Stimulated activated CD4-positive, alpha-beta T cell treated with anti-CD3 and anti-CD28 coated beads, Interleukin-12 subunit alpha, Interleukin-12 subunit beta, amount 100 ng/mL, for 24 hours (primary cell): ENCODE data around the gene KCNJ5.
A peak's percentile ranks its signal among the peaks of the same experiment; 100 is the strongest.

Experiments
- DNase-seq, 2 experiments: peaks; one replicate each; pipeline ENCODE4 v3.0.0-alpha.2; 2020; ENCODE audit warnings: low read depth in 2 of 2

Gene KCNJ5

DNA sequence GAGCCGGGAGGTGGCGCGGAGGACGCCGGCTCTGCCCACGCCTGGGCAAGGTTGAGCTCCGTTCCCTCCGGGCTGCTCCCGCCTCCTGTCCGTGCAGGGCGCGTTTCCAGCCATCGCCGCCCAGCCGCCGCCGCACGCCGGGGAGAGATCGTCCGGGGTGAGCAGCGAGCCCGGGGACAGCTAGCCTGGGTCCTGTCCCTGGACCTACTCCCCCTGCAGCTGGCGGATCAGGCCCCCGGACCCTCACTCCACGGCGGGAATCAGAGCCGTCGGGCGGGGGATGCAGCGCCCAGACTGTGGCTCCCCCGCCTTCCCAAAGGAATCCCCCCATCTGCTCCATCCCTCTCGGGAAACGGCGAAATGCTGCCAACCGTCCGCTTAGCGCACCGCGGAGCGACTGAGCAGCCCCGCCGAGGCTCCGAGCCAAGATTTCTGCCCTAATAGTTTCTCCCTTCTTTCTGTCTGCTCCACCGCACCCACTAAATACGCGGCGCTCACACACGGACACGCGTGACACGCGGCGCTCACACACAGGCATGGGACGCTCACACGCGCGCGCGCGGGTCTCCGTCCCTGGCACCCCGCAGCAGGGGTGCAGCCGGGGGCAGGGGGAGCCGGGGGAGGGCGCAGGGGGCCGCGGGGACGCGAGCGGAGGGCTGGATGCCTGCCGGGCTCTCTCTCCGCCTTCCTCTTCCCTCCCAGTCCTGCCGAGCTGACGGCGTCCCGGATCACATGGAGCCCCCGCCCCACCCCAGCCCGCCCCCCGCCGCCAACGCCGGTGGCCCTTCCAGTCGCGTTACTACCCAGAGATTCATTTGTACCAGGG lies at the start of gene KCNJ5:
KCNJ5 (plus strand) TSS at position 814 of the 826 bp plus-strand sequence. CDS start 19,918 bp downstream, outside the sequence.
- no peak for DNase-seq

DNA sequence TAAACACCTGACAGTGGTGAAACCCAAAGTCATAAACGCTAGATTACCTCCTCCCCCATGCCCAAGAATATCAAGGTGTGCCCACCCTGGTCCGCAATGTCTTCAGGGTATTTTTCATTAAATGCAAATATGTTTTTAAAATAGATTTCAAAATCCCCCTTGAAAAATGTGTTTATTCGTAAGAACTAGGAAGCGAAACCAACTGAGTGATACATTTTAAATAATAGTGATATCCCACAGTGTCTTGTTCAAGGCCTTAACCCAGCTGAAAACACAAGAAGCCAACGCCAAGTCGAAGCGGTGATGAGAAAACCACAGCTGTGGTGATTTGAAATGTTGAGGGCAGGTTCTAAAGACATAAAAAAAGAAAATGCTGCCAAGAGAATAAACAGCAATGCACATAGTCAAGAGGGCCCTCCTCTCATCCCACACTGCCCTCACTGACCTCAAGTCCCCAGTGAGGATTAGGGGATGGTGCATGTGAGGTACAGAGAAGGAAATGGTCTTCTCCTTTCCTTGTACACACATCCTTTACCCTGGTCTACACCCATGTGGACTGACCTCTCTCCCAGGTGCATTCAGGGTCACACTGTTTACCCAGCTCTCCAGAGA lies 49.6 kb upstream of the KCNJ5 start:
- DNase-seq, result no peak

DNA sequence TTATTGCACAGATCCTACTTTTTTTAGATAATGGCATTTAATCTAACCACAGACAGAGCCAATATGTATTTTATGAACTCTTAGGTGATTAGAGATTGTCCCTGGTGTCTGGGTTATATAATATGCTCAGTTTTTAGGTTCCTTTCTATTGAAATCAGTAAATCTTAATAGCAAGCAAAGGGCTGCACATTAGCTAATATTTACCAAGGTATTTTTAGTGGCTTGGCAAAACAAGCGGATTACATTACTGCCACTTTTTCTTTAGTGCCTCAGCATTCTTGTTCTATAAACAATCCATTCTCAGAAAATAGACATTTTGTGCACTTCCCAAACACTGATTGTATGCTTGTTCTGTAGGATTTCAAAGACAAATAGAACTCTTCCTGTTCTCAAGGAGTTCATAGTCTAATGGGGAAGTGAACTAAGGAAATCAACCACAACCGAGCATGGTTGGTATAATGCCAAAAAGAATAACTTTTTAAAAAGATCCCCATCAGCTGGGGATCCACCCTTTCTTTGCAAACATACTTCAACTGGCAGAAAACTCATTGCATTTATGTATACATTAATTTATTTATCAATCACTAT lies 47.9 kb upstream of the KCNJ5 start:
- no peak for DNase-seq

DNA sequence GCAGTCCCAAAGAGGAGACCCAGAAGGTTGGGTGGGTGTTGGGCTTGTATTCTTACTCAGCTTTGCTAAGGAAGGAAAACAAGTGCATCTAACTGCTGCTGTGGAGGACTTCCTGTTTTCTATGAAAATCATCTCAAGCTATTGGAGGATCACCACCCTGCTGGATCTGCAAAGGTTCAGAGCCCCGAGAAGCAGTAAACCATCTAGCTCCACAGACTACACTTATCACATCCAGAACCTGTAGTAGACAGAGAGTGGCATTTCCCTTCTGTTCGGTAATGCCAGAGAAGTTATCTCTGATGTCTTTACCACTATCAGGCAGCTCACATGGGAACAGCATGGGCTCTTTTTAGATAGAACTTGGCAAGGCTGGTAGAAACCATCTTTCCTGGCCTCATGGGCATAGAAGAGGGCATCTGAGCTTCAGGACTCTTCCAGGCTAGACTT lies 45.8 kb upstream of the KCNJ5 start:
- DNase-seq, result no peak

DNA sequence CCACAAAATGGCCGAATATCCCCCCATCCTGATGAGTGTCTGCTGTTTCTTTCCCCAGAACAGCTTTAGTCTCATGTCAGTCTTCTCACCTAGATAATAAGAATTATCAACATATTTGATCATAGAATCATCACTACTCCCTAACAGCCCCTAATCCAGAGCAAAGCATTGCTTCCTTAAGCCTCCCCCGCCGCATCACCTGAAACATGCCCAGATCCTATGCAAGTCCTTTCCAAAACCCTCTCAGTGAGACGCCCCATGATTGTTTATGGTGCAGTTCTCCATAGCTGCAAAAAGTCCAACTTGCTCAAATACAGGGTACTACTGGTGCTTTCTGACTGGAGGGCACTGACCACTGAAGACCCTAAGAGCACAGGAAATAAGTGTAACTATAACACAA lies 44.2 kb upstream of the KCNJ5 start:
- no peak for DNase-seq

DNA sequence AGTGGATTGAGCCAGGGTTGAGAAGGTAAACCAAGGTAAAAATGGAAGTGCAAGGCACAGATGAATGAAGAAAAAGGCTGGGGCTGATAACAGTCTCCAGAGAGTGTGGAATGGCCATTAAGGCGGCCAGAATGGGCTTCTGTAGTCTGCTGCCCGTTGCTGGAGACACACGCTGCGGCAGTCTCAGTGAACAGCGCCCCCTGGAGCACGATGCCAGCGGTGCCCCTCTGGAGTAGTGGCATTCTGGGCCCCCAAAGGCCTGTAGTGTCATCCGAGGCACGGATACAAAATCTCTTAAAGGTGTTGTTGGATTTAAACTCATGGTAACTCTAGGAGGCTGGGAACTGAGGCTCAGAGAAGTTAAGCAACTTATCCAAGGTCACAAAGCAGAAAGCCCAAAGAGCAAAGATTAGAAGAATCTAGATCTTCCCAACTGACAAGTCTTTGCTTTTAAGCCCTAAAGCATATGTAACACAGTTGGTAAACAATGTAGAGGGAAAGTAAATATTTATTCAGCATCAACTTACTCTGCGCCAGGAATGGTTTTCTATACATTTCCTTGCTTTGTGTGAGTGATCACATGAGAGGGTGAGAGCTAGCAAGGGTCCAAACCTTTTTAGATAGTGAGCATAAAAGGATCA lies 42.2 kb upstream of the KCNJ5 start:
- DNase-seq, result peak; percentile 28 to 64

DNA sequence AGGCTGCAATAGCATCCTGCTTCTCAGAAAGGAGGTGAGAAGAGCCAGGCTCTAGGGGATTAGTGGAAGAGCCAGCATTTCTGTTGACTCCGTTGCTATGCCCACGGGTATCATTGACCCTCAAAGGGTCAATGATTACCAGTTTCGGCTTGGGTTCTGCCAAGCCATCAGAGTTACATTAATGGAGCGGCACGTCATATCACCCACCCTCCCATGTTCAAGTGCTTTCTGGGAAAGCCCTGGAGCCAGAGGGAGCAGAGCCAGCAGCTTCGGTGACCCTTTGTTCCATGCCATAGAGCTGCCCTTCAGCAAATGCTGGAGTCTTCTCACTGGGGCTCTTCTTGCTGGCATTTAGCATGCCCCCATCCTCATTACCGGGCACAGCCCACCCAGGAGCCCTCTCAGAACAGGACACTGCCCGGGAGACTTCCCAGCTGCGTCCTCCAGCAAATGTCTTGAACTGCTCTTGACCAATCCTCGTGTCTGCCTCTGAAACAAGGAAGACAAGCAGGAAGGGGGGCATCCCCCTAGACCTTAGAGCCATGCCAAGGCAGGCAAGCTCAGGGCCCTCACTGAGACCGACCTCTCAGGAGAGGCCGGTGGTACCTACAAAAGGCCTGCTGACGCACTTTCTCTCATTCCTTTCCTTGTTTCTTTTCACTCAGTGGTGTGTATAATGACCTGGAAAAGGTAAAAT lies 38.7 kb upstream of the KCNJ5 start:
- DNase-seq, result no peak

DNA sequence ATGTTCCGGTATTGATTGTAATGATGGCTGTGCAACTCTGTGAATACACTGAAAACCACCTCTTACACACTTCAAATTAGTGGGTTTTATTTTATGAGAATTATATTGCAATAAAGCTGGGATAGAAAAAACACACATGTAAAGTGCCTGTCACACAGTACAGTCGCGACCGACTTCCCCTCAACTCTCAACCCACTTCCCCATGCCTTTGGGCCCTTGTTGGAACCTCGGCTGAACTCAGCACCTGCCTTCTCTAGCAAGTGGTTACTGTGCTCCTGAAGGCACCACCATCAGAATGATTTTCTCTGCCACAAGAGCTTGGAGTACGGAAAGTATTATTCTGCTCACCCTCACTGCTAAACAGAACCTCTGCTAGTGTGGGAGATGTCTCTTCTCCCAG lies 37.6 kb upstream of the KCNJ5 start:
- no peak for DNase-seq

DNA sequence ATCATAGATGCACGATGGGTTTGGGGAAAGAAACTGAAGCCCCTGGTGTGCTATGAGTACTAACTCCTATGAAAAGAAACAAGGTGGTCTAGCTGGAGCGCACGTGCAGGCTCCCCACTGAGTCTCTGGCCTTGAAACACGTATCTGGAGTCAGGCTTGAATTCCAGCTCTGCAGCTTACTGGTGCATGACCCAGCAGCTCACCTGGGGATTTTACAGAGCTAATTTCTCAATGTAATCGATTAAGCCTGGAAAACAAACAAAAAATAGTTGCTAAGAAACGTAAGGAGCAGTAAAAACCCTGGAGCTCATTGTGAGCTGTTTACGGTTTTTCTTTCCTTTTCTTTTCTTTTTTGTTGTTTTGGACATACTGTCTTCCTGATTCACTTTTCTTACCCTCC lies 36.3 kb upstream of the KCNJ5 start:
- no peak for DNase-seq

DNA sequence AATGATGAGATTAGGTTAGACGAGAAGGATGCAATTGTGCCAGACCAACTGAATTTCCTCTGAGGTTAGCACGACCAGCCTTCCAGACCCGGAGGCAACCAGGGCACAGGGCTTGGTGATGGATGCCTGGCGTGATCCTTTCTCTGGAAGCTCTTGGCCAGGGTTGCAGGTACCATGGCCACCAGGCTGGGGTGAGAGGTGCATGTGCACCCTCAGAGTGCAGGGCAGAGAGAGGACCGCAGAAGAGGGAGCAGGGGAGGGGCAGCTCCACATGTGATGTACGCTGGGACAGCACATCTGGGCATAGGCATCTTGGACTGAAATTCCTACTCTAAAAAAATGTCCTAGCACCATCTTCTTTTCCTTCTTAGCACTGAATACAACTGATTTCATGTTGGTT lies 34.9 kb upstream of the KCNJ5 start:
- DNase-seq, result no peak

DNA sequence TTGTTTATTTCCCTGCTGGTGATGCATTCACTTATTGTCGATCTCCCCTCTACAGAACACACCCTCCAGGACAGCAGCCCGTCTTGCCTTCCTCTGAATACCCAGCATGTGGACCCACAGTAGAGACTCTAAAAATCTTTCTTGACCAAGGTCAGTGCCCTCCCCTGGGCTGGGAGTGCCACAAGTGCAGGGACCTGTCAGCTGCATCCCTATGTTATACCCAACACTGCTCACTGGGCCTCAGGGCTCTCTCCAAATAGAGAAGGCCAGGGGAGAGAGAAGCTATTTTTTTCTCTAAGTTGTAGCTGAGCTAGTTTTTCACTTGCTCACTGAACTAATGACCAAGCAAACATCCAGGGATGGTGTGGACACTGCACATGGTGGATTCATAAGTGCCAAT lies 33.8 kb upstream of the KCNJ5 start:
- no peak for DNase-seq

DNA sequence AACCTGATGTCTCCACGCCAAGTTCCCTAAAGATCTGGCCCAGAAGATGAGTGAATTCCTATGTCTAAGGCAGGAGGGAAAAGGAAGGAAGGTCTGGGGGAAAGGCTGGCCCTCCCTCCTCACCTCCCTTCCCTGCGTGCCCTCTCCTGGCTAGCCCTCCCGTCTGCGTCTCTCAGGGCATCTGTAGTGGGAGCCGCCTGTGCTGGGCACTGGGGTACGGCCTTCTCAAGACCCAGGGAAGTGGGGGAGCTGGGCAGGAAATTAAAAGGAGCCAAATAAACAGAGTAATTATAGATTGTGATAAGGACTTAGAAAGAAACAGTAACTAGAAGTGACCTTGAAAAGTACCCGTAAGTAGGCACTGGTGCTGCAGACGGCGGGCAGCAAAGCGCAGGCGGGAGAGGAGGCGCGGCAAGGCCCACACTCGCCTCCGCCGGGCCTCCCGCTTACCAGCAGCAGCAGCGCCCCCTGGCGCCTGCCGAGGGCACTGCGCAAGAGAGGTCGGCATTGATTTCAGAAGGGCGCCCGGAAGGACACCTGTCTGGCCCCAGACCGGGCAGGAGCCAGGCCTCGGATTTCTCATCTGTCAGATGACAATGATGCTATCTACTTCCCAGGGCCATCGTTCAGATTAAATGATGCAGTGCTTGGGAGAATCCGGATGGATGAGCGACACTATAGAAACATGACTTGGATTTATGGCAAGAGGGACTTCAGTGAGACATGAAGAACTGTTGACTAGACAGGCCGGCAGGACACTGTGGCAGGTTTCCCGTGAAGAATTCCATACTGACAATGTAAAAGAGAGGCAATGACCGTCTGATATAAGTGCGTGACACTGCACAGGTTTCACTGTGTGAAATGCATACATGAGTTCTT lies 31.4 kb upstream of the KCNJ5 start:
- DNase-seq, result peak; percentile 53 to 76

DNA sequence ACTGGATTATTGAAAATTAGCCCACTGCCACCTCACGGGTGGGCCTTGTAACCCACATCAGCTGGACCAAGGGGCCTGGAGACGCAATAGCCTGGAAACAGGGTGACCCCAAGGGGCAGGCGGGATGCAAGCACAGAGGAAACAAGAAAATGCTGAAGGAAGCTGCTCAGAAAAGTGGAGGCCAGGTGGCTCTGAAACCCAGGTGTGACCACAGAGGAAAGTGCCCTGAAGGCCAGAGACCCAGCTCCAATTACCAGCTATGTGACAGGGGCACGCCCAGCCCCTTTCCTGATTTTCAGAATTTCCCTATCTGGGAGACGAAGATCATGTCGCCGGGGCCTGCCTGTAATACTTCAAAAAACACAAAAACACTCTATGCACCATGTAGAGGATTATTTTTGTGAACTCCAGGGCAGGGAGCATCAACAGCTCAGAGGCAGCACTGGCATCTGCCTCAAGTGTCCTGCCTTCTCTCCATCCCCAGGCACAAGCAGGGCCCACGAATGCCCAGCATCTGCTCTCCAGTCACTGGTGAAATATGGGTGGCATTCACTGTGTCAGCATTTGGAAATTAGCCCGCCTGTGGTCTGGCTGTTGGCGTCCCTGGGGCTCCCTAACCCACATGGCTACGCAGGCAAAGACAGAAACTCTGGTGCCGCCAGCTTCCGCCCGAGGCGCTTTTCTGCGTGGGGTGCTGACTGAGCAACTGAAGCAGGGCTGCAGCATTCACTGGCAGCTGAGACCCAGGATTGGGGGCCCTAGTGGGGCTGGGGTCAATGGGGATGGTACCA lies 30.4 kb upstream of the KCNJ5 start:
- no peak for DNase-seq

DNA sequence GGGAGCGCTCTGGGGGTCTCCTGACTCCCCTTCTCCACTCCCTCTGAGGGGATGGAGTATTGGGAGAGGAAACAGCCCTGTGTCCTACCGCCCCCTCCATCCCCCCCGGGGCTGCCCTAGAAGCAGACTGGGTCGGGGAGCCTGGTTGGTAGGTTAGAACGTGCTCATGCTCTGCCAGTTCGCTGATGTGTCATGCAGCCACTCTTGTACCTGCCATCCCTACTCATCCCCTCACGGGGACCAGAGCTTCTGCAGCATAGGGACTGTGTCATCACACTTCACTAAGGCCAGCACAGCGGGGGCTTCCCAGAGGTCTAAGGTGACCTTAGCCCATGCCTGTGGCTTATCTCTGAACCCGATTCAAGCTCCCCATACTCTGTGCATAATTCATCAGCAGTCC lies 28.8 kb upstream of the KCNJ5 start:
- no peak for DNase-seq

DNA sequence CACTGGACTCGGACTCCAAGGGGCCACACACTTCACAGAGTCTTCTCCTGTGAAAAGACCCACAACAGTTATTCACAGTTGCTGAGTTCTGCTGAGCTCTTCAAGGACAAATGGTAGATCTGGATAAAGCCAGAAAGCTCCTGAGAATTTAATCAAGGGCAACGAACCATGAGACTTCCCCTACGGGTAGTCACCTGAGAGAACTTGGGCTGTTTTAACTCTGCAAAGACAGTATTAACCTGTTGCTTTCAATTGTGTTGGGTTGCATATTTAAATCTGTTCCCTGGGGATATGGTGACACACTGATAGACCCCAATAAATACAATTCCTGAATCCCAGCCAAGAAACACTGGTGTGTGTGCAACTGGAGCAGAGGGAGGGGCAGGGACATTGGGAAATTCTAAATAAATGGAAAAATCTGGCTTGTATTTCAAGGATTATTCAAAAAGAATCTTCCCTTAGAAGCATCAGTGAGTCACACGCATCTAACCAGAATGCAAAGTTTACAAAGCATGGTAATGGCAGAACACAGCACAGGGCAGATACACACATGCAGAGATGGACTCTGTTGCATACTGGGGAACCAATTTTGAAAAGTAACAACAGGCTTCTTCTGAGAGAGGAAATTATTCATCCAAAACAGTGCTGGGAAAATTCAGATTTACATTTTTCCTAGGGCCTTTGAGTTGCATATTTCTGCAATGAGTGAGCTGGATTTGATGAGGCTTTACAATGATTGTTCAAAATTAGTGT lies 28.1 kb upstream of the KCNJ5 start:
- DNase-seq, result no peak

DNA sequence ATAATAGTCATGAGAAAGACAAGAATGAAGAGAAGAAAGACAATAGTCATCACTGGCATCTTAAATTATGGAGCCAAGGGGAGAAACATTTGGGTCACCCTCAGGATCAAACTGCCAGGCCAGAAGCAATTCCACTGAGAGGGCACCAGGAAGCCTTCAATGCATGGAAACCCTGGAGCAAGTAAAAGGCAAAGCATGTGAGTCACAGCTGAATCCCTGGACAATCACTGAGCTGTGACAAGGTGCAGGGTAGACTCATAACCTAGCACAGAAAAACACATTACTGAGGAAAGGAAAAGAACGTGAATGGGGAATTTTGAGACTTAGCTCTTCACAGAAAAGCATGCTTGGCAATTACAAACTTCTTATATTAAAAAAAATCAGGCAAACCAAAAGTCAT lies 25.7 kb upstream of the KCNJ5 start:
- no peak for DNase-seq

DNA sequence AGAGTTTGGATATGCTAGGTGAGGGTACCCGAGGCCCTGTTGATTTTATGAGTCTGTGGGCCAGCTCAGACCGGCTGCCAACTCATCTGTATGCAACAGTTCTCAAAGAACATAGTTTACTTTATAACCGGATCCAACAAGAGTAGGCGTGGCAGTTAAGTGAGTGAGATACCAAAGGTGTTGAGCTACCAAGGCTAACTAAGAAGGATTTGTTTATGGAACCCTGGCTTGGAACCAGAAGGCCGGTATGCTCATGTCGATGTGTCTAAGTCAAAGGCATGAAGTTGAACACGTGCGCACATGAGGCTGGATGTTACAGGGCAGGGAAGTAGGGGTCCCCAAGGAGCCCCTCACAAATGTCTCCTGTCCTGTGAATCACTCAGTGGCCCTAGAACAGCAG lies 23.9 kb upstream of the KCNJ5 start, which contains the start of gene KCNJ1:
KCNJ1 (minus strand) TSS at position 20 of the 400 bp plus-strand sequence. CDS start 27,053 bp downstream, outside the sequence.
- DNase-seq, result no peak

DNA sequence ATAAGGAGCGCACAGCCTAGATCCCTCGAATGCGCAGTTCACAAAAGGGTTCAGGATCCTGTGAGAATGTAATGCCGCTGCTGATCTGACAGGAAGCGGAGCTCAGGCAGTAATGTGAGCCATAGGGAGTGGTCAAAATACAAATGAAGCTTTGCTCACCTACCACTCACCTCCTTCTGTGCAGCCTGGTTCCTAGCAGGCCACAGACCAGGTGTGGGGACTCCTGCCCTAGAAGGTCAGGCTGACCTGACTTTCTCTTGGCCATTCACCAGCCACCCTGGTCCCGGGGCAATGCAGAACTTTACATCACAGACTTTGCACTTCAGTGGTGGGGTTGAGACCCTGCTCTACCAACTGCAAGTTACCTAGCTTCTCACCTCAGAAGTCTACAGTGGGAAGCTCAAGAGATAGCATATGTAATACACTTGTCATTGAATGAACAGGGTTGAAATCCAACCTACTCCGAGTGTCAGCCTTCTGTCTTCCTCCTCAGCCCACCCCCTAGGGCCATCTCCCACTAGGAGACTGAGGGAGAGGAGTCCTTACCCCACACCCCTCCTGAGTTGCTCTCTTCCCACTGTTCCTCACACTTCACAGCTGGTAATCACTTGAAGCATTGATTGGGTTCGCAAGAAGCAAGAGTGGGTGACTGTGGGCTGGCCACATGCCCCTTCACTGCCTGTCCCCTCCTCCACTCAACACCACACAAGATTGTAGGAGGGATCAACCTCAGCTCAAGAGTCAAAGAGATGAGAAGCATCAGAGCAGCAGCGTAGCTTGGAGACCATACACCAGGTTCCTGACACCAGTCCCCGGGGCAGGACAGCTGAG lies 22.1 kb upstream of the KCNJ5 start:
- DNase-seq, result no peak
